Measurements from ENCODE around the gene GJC2.

DNA sequence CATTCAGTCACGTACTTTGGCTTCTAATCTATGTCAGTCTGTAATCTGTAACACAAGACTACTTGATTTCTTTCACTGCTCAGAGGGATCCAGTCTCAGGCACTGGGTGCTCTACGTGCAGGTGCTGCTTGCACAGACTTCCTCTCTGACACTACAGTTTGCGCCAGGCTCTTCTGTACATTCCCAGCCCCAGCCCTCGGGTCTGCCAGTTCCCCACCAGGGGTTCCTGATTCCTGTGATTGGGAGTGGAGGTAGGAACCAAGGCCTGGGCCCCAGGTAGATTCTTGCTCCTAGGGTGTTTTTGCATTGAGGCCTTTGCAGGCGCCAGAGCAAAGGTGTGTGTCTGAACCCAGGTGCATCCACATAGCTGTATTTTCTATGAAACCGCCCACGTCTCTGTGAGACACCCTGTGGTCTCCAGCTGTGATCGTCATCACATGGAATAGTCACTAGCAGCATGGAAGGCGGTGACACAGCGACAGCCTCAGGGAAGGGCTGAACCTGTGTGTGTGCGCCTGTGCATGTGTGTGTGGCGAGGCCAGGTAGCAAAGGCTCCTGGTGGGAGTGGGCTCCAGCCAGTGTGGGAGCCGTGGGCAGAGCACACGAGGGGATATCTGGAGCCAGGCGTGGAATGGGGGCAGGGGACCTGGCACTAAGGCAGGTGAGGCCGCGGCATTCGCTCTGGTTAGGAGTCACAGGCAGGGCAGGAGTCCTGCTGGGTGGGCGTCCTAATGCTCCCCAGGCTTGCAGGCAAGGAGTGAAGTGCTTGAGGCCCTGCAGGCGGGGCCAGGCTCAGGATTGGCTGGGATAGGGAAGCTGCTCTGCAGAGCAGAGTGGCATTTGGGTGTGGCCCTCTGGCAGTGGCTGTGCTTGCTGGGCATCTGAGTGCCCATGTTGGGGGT is 5.2 kb downstream of the GJC2 start:
- TF ChIP-seq, protein P1, sequence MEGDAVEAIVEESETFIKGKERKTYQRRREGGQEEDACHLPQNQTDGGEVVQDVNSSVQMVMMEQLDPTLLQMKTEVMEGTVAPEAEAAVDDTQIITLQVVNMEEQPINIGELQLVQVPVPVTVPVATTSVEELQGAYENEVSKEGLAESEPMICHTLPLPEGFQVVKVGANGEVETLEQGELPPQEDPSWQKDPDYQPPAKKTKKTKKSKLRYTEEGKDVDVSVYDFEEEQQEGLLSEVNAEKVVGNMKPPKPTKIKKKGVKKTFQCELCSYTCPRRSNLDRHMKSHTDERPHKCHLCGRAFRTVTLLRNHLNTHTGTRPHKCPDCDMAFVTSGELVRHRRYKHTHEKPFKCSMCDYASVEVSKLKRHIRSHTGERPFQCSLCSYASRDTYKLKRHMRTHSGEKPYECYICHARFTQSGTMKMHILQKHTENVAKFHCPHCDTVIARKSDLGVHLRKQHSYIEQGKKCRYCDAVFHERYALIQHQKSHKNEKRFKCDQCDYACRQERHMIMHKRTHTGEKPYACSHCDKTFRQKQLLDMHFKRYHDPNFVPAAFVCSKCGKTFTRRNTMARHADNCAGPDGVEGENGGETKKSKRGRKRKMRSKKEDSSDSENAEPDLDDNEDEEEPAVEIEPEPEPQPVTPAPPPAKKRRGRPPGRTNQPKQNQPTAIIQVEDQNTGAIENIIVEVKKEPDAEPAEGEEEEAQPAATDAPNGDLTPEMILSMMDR (IDR thresholded peaks at IDR 0.05; ENCODE audit: low read depth, low read length), result no peak
- TF ChIP-seq, protein P2, sequence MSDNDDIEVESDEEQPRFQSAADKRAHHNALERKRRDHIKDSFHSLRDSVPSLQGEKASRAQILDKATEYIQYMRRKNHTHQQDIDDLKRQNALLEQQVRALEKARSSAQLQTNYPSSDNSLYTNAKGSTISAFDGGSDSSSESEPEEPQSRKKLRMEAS (IDR thresholded peaks at IDR 0.05; ENCODE audit: low read depth, low read length), result no peak
- no peak for TF ChIP-seq POLR2A (IDR thresholded peaks at IDR 0.05; ENCODE audit: extremely low read depth, insufficient read length)

All from NB4 (cell line).